Uterus (tissue), 4 donors: Measurements from ENCODE around the gene FRAT2. TPM values are rescaled to one million over a fixed set of nuclear protein-coding genes. Genes with fewer than 3 reads are reported as not detected.

Source experiments
- DNase-seq, 2 donors: peaks; one replicate each; pipeline ENCODE4 v3.0.0-alpha.2; 2019 to 2020
- H3K27ac ChIP-seq, 2 donors: fragments of 200-600 bp; sonication (generic); 1 replicate in 1 of 2; 2 replicates in 1 of 2; pipeline ENCODE4 v1.5.1; 2016 to 2018
- H3K27me3 ChIP-seq, 2 donors: fragments of 200-600 bp; sonication (generic); one replicate each; pipeline ENCODE4 v1.5.1; 2018 to 2019; ENCODE audit warnings: control low read depth in 1 of 2
- H3K36me3 ChIP-seq, 2 donors: fragments of 200-600 bp; sonication (generic); one replicate each; pipeline ENCODE4 v1.5.1; 2019; ENCODE audit warnings: control low read depth in 1 of 2
- H3K4me1 ChIP-seq, 2 donors: fragments of 200-600 bp; sonication (generic); one replicate each; pipeline ENCODE4 v1.5.1; 2018 to 2019; ENCODE audit warnings: control low read depth in 1 of 2
- H3K4me3 ChIP-seq, 2 donors: fragments of 200-600 bp; sonication (generic); 1 replicate in 1 of 2; 2 replicates in 1 of 2; pipeline ENCODE4 v1.5.1; 2018 to 2019; ENCODE audit warnings: mild to moderate bottlenecking in 1 of 2
- H3K9me3 ChIP-seq, 2 donors: fragments of 200-600 bp; sonication (generic); one replicate each; pipeline ENCODE4 v1.5.1; 2019; ENCODE audit warnings: control low read depth in 1 of 2
- POLR2A ChIP-seq, 2 donors: fragments of 450-650 bp; IDR thresholded peaks; one replicate each; pipeline ENCODE4 v1.6.1; 2016; ENCODE audit warnings: antibody characterized with exemption in 2 of 2, mild to moderate bottlenecking in 1 of 2, moderate library complexity in 1 of 2
- intact Hi-C: fragments of 100-400 bp; cut with DNase I; formaldehyde crosslinking; loops from one replicate; pipeline ENCODE4 v1.15.1; 2023; ENCODE audit warnings: low total_unique reads
- total RNA-seq, 4 donors: library from RNA; depleted of rRNA in 3 of 4; stranded (reverse); fragments of >200 nt in 3 of 4; gene quantifications; one replicate each; pipeline versions ENCODE4 v1.1.0 to v1.2.4, GENCODE V29; 2014 to 2023
- TF ChIP-seq, protein P1 (sequence below), 4 experiments: fragments of 200-600 bp in 2 of 4; fragments of 450-650 bp in 2 of 4; sonication (generic) in 2 of 4; IDR thresholded peaks; one replicate each; pipeline ENCODE4 v1.5.1; 2016 to 2019; ENCODE audit warnings: antibody characterized with exemption in 4 of 4, mild to moderate bottlenecking in 2 of 4, moderate library complexity in 1 of 4
- donor health status: DM: yes; HTN: yes; CAD: no.

The FRAT2 gene
- total RNA-seq, 4 donors from 2014 or later, result 2.4 to 14.9 (median 4.8) TPM

DNA sequence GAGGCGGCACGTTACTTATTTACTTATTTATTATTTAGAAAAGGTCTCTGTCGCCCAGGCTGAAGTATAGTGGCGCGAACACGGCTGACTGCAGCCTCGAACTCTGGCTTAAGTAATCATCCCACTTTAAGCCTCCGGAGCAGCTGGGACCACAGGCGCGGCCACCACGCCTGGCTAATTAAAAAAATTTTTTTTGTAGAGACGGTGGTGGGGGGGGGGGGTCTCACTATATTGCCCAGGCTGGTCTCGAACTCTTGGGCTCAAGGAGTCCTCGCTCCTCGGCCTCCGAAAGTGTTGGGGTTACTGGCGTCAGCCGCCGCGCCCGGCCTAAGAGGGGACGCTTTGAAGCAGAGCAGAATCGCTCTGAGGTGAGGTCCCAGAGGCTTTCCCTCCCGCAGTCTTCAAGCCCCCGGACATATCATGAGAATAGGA, 675 bp upstream of the FRAT2 start:
- Histone ChIP-seq H3K4me3 (peak overlapping the region; percentile 57 to 93), H3K27ac (peak overlapping the region; percentile 86 to 91), H3K9me3 (no peaks in the 10 kb centered on the region), H3K4me1 (peaks cover 0 to 14% of the 10 kb centered on the region in 2 donors), H3K27me3 (no peaks in the 10 kb centered on the region), H3K36me3 (no peaks in the 10 kb centered on the region)
- intact Hi-C loops, result no loop called here
- no peak for DNase-seq
- no peak for TF ChIP-seq POLR2A (IDR thresholded peaks at IDR 0.05)
- TF ChIP-seq, protein P1, sequence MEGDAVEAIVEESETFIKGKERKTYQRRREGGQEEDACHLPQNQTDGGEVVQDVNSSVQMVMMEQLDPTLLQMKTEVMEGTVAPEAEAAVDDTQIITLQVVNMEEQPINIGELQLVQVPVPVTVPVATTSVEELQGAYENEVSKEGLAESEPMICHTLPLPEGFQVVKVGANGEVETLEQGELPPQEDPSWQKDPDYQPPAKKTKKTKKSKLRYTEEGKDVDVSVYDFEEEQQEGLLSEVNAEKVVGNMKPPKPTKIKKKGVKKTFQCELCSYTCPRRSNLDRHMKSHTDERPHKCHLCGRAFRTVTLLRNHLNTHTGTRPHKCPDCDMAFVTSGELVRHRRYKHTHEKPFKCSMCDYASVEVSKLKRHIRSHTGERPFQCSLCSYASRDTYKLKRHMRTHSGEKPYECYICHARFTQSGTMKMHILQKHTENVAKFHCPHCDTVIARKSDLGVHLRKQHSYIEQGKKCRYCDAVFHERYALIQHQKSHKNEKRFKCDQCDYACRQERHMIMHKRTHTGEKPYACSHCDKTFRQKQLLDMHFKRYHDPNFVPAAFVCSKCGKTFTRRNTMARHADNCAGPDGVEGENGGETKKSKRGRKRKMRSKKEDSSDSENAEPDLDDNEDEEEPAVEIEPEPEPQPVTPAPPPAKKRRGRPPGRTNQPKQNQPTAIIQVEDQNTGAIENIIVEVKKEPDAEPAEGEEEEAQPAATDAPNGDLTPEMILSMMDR (IDR thresholded peaks at IDR 0.05), result no peak

DNA sequence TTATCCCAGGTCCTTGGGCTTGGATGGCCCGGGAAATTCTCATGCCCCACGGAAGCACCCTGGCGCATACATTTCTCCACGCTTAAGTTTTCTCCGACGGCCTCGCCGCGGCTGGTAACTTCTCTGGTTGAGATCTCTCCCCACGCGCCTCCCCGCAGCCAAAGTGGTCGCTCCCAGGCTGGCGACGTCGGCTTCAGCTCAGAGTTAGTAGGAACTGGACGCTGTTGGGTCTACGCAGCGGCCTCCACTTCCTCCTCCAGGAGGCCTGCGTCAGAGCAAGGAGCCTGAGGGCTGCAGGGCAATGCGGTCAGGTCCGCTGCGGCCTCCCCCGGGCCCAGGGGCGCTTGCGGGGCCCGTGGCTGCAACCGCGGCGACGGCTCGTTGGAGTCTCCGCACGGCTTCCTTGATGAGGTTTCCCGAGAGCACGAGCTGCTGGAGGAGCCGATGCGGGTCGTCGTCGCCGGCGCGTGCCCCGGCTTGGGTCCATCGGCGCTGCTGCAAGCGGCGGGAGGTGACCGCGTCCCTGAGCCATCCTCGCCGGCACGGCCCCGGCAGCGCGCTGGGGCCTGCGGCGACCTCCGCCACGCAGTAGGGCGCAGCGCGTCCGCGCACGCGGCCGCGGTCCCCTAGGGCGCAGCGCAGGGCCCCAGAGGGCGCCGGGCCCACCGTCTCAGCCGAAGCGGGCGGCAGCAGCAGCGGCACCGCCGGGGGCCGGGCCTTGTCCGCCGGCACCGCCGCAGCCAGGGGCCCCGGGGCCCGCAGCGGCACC, 744 bp downstream of the FRAT2 start:
- no peaks in the 10 kb centered on the region for H3K9me3 ChIP-seq
- no peaks in the 10 kb centered on the region for H3K27me3 ChIP-seq
- H3K4me1 ChIP-seq, result peaks cover 0 to 14% of the 10 kb centered on the region in 2 donors
- DNase-seq, result no peak
- H3K27ac ChIP-seq, result peak overlapping the region; percentile 86 to 91
- intact Hi-C loops, result no loop called here
- no peaks in the 10 kb centered on the region for H3K36me3 ChIP-seq
- TF ChIP-seq, protein P1 (IDR thresholded peaks at IDR 0.05), result no peak
- TF ChIP-seq POLR2A (IDR thresholded peaks at IDR 0.05), result no peak
- H3K4me3 ChIP-seq, result peak overlapping the region; percentile 57 to 93

DNA sequence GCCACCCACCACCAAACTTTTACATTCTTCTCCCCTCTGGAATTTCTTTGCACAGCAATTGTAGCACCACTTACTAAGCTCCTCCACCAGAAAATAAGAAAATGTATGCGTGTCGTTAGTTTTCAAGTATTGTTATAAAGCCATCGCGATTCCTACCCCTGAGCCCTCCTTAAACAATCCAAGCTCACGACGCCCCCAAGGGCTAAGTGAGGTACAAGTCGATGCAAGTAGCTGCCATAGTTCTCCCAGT, 1.3 kb downstream of the FRAT2 start:
- Histone ChIP-seq H3K36me3 (no peaks in the 10 kb centered on the region), H3K27me3 (no peaks in the 10 kb centered on the region), H3K4me1 (peaks cover 0 to 14% of the 10 kb centered on the region in 2 donors), H3K27ac (peak overlapping the region; percentile 86 to 91), H3K4me3 (peak overlapping the region; percentile 57 to 93), H3K9me3 (no peaks in the 10 kb centered on the region)
- intact Hi-C loops, result no loop called here
- TF ChIP-seq, protein P1 (IDR thresholded peaks at IDR 0.05), result peak in 1 of 4 experiments; percentile 20
- no peak for TF ChIP-seq POLR2A (IDR thresholded peaks at IDR 0.05)
- no peak for DNase-seq

DNA sequence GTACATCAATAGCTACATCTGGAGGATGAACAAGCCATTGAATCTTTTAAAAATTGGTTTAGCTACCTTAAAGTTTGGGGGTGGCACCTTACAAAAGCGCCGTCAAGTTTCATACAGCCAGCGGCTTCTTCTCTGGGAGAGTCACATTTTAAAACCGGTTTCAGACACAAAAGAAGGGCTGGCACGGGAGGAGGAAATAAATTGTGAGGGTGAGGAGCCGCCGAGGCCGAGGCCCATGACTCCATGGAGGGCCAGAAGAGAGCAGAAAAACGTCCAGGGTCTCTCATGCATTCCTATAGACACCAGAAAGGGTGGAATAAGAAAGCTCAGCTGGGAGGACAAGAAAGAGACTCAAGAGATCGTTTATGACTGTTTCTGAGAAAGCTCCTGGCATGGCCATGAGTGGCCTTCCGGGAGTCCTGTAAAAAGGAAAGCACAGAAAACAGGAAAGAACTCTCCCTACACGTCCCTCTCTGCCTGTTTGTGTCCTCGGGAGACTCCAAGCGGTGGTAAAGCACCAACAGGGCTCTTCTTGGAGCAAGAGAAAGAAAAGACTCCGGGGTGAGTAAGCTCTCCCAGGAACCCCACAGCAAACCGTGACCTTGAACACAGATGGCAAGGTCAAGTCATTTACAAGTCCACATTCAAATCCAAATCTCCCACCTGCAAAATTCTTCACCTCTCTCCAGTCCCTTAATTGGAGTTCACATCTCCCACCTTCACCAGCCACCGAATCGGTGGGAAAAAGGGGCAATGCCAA, 1.8 kb downstream of the FRAT2 start:
- peaks cover 0 to 14% of the 10 kb centered on the region in 2 donors for H3K4me1 ChIP-seq
- DNase-seq, result peak in 1 of 2 donors; percentile 46
- H3K4me3 ChIP-seq, result peak overlapping the region; percentile 57 to 93
- H3K36me3 ChIP-seq, result no peaks in the 10 kb centered on the region
- TF ChIP-seq POLR2A (IDR thresholded peaks at IDR 0.05), result no peak
- TF ChIP-seq, protein P1 (IDR thresholded peaks at IDR 0.05), result peak in 1 of 4 experiments; percentile 31
- H3K27ac ChIP-seq, result peak overlapping the region; percentile 86 to 91
- no peaks in the 10 kb centered on the region for H3K27me3 ChIP-seq
- H3K9me3 ChIP-seq, result no peaks in the 10 kb centered on the region
- intact Hi-C loops, result no loop called here

DNA sequence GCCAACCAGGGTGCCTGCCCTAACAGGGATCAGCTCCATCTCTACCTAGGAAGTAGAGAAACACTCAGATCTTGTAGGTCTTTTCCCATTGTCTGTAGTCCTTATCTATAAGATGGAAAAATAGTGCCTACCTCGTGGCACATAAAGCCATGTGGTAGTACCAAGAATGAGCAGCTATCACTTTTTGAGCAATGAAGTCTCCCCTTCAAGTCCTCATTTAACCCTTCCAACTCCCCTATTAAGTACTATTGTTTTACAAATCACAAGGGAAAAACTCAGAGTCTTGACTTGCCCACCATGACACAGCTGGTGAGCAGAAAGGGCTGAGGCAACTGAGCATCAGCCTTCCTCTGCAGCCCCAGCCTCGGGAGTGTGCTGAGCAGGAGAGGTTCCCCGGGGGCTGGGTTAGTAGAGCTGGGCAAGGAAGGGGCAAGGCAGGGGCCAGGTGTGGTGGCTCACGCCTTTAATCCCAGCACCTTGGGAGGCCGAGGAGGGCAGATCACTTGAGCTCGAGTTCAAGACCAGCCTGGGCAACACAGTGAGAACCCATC, 3.3 kb downstream of the FRAT2 start:
- no peaks in the 10 kb centered on the region for H3K9me3 ChIP-seq
- H3K4me3 ChIP-seq, result no peak overlapping the region
- H3K27ac ChIP-seq, result no peak overlapping the region
- intact Hi-C loops, result no loop called here
- no peaks in the 10 kb centered on the region for H3K36me3 ChIP-seq
- DNase-seq, result no peak
- H3K4me1 ChIP-seq, result peaks cover 0 to 14% of the 10 kb centered on the region in 2 donors
- no peaks in the 10 kb centered on the region for H3K27me3 ChIP-seq
- no peak for TF ChIP-seq POLR2A (IDR thresholded peaks at IDR 0.05)
- TF ChIP-seq, protein P1 (IDR thresholded peaks at IDR 0.05), result no peak
